Ovary (tissue), 9 donors: Measurements from ENCODE around the gene ADAM33. TPM values are rescaled to one million over a fixed set of nuclear protein-coding genes. Genes with fewer than 3 reads are reported as not detected.

Experiments used
- DNase-seq, 5 donors: peaks; one replicate each; pipeline ENCODE4 v3.0.0-alpha.2; 2019 to 2020
- H3K27ac ChIP-seq, 2 donors: fragments of 200-600 bp; one replicate each; pipeline versions ENCODE4 v1.5.1 to v1.8.0; 2019 to 2022
- H3K27me3 ChIP-seq: fragments of 200-600 bp; one replicate; pipeline ENCODE4 v1.8.0; 2022
- H3K36me3 ChIP-seq: fragments of 200-600 bp; sonication (generic); one replicate; pipeline ENCODE4 v1.5.1; 2019
- H3K4me1 ChIP-seq: one replicate; pipeline ENCODE4 v1.8.1; 2013; ENCODE audit warnings: mild to moderate bottlenecking, moderate library complexity; ENCODE audit not compliant: insufficient read depth
- H3K4me3 ChIP-seq: fragments of 200-600 bp; sonication (generic); one replicate; pipeline ENCODE4 v1.5.1; 2017
- H3K9me3 ChIP-seq, 2 donors: fragments of 200-600 bp in 1 of 2; sonication (generic) in 1 of 2; one replicate each; pipeline versions ENCODE4 v1.5.1 to v1.8.1; 2013 to 2019; ENCODE audit warnings: mild to moderate bottlenecking in 1 of 2, moderate library complexity in 1 of 2
- CTCF ChIP-seq, 3 donors: fragments of 450-650 bp in 2 of 3; fragments of 200-600 bp in 1 of 3; IDR thresholded peaks; one replicate each; pipeline versions ENCODE4 v1.5.1 to v1.8.0; 2016 to 2022; ENCODE audit warnings: antibody characterized with exemption in 3 of 3, mild to moderate bottlenecking in 1 of 3
- EP300 ChIP-seq: sonication (generic); formaldehyde crosslinking; IDR thresholded peaks from one replicate; pipeline ENCODE4 v1.6.1; 2017; ENCODE audit warnings: antibody characterized with exemption
- POLR2A ChIP-seq: fragments of 450-650 bp; IDR thresholded peaks from one replicate; pipeline ENCODE4 v1.6.1; 2017; ENCODE audit warnings: antibody characterized with exemption, mild to moderate bottlenecking, moderate library complexity
- WGBS, 3 donors: extraction: QIAGEN DNeasy Blood & Tissue Kit in 1 of 3; methylation state at CpG; one replicate each; pipeline versions ENCODE4 v1.1.5 to v1.1.7; 2013 to 2017; 5-methylcytosine and 5-hydroxymethylcytosine counted together
- intact Hi-C, 4 donors: fragments of 100-400 bp; cut with DNase I; formaldehyde crosslinking; loops; one replicate each; pipeline versions ENCODE4 v1.11.0 to v1.15.1; 2022 to 2023
- polyA plus RNA-seq, 2 donors: library from polyadenylated mRNA; stranded (reverse); fragments of 200-250 nt in 1 of 2; fragments of 350-450 nt in 1 of 2; fragmentation: Illumina TruSeq in 1 of 2; extraction: RNeasy Lipid Tissue Mini Kit (QIAGEN cat#74804) in 1 of 2; gene quantifications; one replicate each; pipeline ENCODE4 v1.2.3, GENCODE V29; 2013 to 2014
- total RNA-seq, 7 donors: library from RNA; depleted of rRNA in 2 of 7; stranded (reverse); fragments of >200 nt in 2 of 7; fragmentation: NEBNext Ultra II Directional in 3 of 7; extraction: Animal tissue kit (Norgen Biotek cat#: 25700) in 3 of 7; gene quantifications; one replicate each; pipeline versions ENCODE4 v1.1.0 to v1.2.4, GENCODE V29; 2016 to 2023
- donor health status: DM: no; HTN: no; CAD: no; lungs with moderate emphysema.
- donor health status: DM: no; HTN: no; CAD: no.
- donor health status: Bipolar disorder and iron deficiency.
- donor health status: DM: yes; HTN: yes; CAD: no.
- donor health status: DM: no; HTN: no; CAD: no.
- donor health status: DM: yes; HTN: yes; CAD: no.

ADAM33 gene
- total and polyA plus RNA-seq, 9 donors = 12.4 to 68.1 (median 26.1) TPM

DNA sequence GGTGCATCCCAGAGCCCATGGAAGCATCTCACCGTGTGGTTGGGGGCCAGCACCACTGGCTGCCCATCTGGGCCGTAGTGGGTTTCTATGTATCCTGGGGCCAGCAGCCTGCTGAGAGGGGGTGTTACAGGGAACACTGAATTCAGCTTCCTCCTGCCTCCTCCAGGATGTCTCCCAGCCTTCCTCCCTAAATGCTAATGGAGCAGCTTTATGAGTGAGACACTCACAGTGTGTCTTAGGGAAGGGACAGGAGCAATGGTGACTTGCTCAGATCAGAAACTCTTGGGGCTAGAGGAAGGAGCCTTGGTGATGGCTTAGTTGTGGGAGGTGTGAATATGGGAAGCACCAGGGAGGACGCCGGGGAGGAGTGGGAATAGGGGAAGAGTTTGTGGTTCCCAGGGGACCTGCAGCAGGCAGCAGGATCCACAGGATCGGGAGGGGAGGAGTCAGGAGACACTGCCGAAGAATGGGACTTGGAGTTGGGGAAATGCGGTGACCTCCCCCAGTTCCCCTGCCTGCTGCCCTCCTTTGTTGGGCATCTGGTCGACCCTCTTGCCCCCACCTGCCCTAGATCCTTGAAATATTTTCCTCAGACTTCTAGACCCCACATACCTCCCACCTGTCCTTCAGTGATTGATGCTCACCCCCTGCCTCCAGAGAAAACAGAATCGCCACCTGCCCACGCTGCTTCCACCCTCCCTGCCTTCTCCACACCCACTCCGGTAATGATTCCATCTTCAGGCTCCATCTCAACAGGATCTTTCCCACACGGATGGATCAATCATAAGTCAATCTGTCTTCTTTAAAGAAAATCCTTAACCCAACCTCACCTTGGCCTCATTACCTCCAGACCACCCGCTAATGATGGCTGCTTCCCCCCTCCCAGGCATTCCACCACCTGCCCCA lies 6.6 kb downstream of the ADAM33 start:
- DNase-seq = peak in 1 of 5 donors; percentile 31
- WGBS, 3 donors = 64 to 70% (median 69%) methylated on average over 13 of the region's 13 CpGs
- TF ChIP-seq POLR2A (no peak), EP300 (no peak), CTCF (IDR thresholded peaks at IDR 0.05) (no peak)
- Histone ChIP-seq H3K4me3 (no peak overlapping the region), H3K36me3 (no peaks in the 10 kb centered on the region), H3K4me1 (no peaks in the 10 kb centered on the region), H3K27ac (no peak overlapping the region), H3K27me3 (no peaks in the 10 kb centered on the region), H3K9me3 (no peaks in the 10 kb centered on the region)
- intact Hi-C loops = loop anchor here in 2 of 4 donors (5.0 kb wide), 2 partner anchors 37 to 97 kb away; partner anchors contain the start of gene SIGLEC1 (in 1 of the 2)

GRCh38 chr20:3674447-3674846 lies 7.4 kb downstream of the ADAM33 start:
- Histone ChIP-seq H3K4me3 (no peak overlapping the region), H3K36me3 (no peaks in the 10 kb centered on the region), H3K27ac (no peak overlapping the region), H3K27me3 (no peaks in the 10 kb centered on the region), H3K9me3 (no peaks in the 10 kb centered on the region), H3K4me1 (no peaks in the 10 kb centered on the region)
- TF ChIP-seq CTCF (IDR thresholded peaks at IDR 0.05) = no peak
- intact Hi-C loops = no loop called here
- DNase-seq = peak in 1 of 5 donors; percentile 30
- WGBS, 3 donors = 79 to 87% (median 82%) methylated on average over 10 of the region's 10 CpGs

- TF ChIP-seq POLR2A (no peak), EP300 (no peak), CTCF (IDR thresholded peaks at IDR 0.05) (no peak)
- no peak overlapping the region for H3K27ac ChIP-seq
- no peaks in the 10 kb centered on the region for H3K36me3 ChIP-seq
- DNase-seq = peak in 1 of 5 donors; percentile 38
- H3K4me1 ChIP-seq = no peaks in the 10 kb centered on the region
- no peak overlapping the region for H3K4me3 ChIP-seq
- intact Hi-C loops = no loop called here
- H3K9me3 ChIP-seq = no peaks in the 10 kb centered on the region
- no peaks in the 10 kb centered on the region for H3K27me3 ChIP-seq
- WGBS, 3 donors = 58 to 81% (median 66%) methylated on average over 61 to 90 of the region's 90 CpGs
These were observed 8.4 kb downstream of the ADAM33 start for GRCh38 chr20:3673221-3674070.

GRCh38 chr20:3672547-3673171 lies 9.2 kb downstream of the ADAM33 start:
- intact Hi-C loops = no loop called here
- no peak overlapping the region for H3K4me3 ChIP-seq
- WGBS, 3 donors = 29 to 56% (median 42%) methylated on average over 58 of the region's 58 CpGs

More at GRCh38 chr20:3672547-3673171, 9.2 kb downstream of the ADAM33 start:
- no peaks in the 10 kb centered on the region for H3K9me3 ChIP-seq
- H3K27ac ChIP-seq = no peak overlapping the region
- no peaks in the 10 kb centered on the region for H3K36me3 ChIP-seq
- H3K27me3 ChIP-seq = no peaks in the 10 kb centered on the region
- TF ChIP-seq EP300 (no peak), CTCF (IDR thresholded peaks at IDR 0.05) (no peak), POLR2A (no peak)
- DNase-seq = peak in 1 of 5 donors; percentile 40
- no peaks in the 10 kb centered on the region for H3K4me1 ChIP-seq
